AG04450 (cell line): ENCODE measurements around the gene EHMT2. TPM values are rescaled to one million over a fixed set of nuclear protein-coding genes. Genes with fewer than 3 reads are reported as not detected.
"Not testable (repeated sequence)": the region's sequence is repeated elsewhere in the genome, so short reads cannot be mapped to it uniquely, and the experiment has no call there.

Source experiments
- CTCF ChIA-PET: fragments of 300-600, 350-600 bp; formaldehyde crosslinking; extraction: SDS; loops from one replicate; lab custom pipeline; 2022; ENCODE audit warnings: antibody characterized with exemption, inconsistent platforms; lab: Charles Lee
- POLR2A ChIA-PET: fragments of 350-600 bp; formaldehyde crosslinking; extraction: SDS; loops from one replicate; lab custom pipeline; 2021; ENCODE audit warnings: antibody characterized with exemption, inconsistent platforms; lab: Yijun Ruan, JAX
- DNase-seq: peaks from one replicate; pipeline ENCODE4 v3.0.0-alpha.2; 2011; ENCODE audit warnings: low read depth, low spot score
- H3K27ac ChIP-seq: one replicate; pipeline ENCODE4 v1.5.1; 2012; ENCODE audit warnings: low read depth, low read length, control low read depth
- H3K27me3 ChIP-seq: one replicate; pipeline ENCODE4 v1.6.0; 2012; ENCODE audit warnings: low read length; ENCODE audit not compliant: control insufficient read depth, insufficient read depth
- H3K4me3 ChIP-seq: 2 replicates; pipeline ENCODE4 v1.5.1; 2011; ENCODE audit warnings: mild to moderate bottlenecking, low read depth, low read length, control low read depth
- H3K9me3 ChIP-seq: 2 replicates; pipeline ENCODE4 v1.5.1; 2012; ENCODE audit warnings: low read length; ENCODE audit not compliant: control insufficient read depth, insufficient read depth
- polyA plus RNA-seq: library from polyadenylated mRNA; depleted of rRNA; stranded (reverse); fragments of >200 nt; gene quantifications from 2 replicates; pipeline ENCODE4 v1.2.3, GENCODE V29; 2011
- TF ChIP-seq, protein P1 (sequence below): IDR thresholded peaks from 2 replicates; pipeline ENCODE4 v1.5.1; 2011; ENCODE audit warnings: low read depth, low read length, control low read depth, inconsistent platforms

Gene EHMT2
- polyA plus RNA-seq, 1 experiment, result 23.8 TPM

GRCh38 chr6:31908791-31909190 lies 11.3 kb upstream of the EHMT2 start:
- ChIA-PET POLR2A (interaction anchor here (0.6 to 1.1 kb wide), 3 partner anchors 63 to 1063 kb away, joined by 3 to 11 read pairs (median 4); partner anchors contain the start of gene DXO), CTCF (interaction anchor here (0.6 to 3.3 kb wide), 2 partner anchors 44 to 348 kb away, joined by 3 to 15 read pairs; no protein-coding TSS in a partner anchor)
- TF ChIP-seq, protein P1, sequence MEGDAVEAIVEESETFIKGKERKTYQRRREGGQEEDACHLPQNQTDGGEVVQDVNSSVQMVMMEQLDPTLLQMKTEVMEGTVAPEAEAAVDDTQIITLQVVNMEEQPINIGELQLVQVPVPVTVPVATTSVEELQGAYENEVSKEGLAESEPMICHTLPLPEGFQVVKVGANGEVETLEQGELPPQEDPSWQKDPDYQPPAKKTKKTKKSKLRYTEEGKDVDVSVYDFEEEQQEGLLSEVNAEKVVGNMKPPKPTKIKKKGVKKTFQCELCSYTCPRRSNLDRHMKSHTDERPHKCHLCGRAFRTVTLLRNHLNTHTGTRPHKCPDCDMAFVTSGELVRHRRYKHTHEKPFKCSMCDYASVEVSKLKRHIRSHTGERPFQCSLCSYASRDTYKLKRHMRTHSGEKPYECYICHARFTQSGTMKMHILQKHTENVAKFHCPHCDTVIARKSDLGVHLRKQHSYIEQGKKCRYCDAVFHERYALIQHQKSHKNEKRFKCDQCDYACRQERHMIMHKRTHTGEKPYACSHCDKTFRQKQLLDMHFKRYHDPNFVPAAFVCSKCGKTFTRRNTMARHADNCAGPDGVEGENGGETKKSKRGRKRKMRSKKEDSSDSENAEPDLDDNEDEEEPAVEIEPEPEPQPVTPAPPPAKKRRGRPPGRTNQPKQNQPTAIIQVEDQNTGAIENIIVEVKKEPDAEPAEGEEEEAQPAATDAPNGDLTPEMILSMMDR, result no peak
- no peaks in the 10 kb centered on the region for H3K27me3 ChIP-seq
- H3K4me3 ChIP-seq, result no peak overlapping the region
- DNase-seq, result peak; percentile 76
- H3K27ac ChIP-seq, result peak overlapping the region; percentile 65
- no peaks in the 10 kb centered on the region for H3K9me3 ChIP-seq

- peak overlapping the region; percentile 65 for H3K27ac ChIP-seq
- not testable (repeated sequence) for H3K9me3 ChIP-seq, H3K27me3 ChIP-seq, H3K4me3 ChIP-seq, DNase-seq
- ChIA-PET CTCF (interaction anchor here (3.3 kb wide), 1 partner anchor 44 kb away, joined by 15 read pairs; no protein-coding TSS in a partner anchor), POLR2A (interaction anchor here (1.1 to 1.2 kb wide), 2 partner anchors 63 to 1064 kb away, joined by 4 to 11 read pairs; partner anchors contain the start of gene DXO)
These were observed 10.8 kb upstream of the EHMT2 start for GRCh38 chr6:31908255-31908654.

- ChIA-PET POLR2A (interaction anchor here (0.6 to 1.2 kb wide), 6 partner anchors 38 to 1065 kb away, joined by 3 to 11 read pairs (median 4); partner anchors contain the start of genes CFB, DXO and NEU1), CTCF (interaction anchor here (0.6 to 3.3 kb wide), 2 partner anchors 45 to 347 kb away, joined by 3 to 15 read pairs; no protein-coding TSS in a partner anchor)
- no peaks in the 10 kb centered on the region for H3K27me3 ChIP-seq
- H3K27ac ChIP-seq, result peak overlapping the region; percentile 39
- peak; percentile 72 for DNase-seq
- H3K4me3 ChIP-seq, result no peak overlapping the region
- TF ChIP-seq, protein P1, result no peak
- H3K9me3 ChIP-seq, result no peaks in the 10 kb centered on the region
These were observed 9.8 kb upstream of the EHMT2 start for GRCh38 chr6:31907158-31907813.

GRCh38 chr6:31906727-31907126 lies 9.2 kb upstream of the EHMT2 start:
- ChIA-PET POLR2A (interaction anchor here (0.6 to 1.1 kb wide), 4 partner anchors 39 to 112 kb away, joined by 3 to 7 read pairs (median 3); partner anchors contain the start of genes CFB and NEU1), CTCF (interaction anchor here (0.6 to 5.1 kb wide), 3 partner anchors 45 to 347 kb away, joined by 3 to 29 read pairs (median 15); no protein-coding TSS in a partner anchor)
- H3K9me3 ChIP-seq, H3K27me3 ChIP-seq, DNase-seq, H3K4me3 ChIP-seq, H3K27ac ChIP-seq: not testable (repeated sequence)

DNA sequence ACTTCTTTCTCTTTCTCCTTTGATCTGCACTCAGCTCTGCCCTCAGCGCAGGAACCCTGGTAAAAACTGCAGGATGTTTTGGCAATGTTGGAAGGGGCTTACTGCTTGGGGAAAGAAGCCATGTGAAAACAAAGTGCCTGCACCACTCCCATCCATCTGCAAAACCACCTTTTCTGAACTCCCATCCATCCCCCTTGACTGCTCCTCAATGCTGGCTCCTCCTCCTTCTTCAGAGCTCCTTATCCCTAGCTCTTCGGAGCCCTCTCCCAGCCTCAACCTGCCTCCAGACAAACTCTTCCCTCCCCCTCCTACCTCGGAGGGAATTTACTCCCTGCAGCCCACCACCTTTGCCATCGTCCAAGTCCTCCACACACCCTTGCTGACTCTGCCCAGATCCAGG lies 8.6 kb upstream of the EHMT2 start:
- Histone ChIP-seq H3K27me3 (no peaks in the 10 kb centered on the region), H3K4me3 (no peak overlapping the region), H3K27ac (no peak overlapping the region), H3K9me3 (no peaks in the 10 kb centered on the region)
- no peak for DNase-seq
- ChIA-PET CTCF (interaction anchor here (5.1 kb wide), 1 partner anchor 46 kb away, joined by 29 read pairs; no protein-coding TSS in a partner anchor), POLR2A (no interaction called here)
- TF ChIP-seq, protein P1, result no peak

- Histone ChIP-seq H3K4me3 (no peak overlapping the region), H3K27me3 (no peaks in the 10 kb centered on the region), H3K27ac (no peak overlapping the region), H3K9me3 (no peaks in the 10 kb centered on the region; the same call in 1 of the 2 replicates)
- DNase-seq, result no peak
- TF ChIP-seq, protein P1, result no peak
- ChIA-PET POLR2A (no interaction called here), CTCF (interaction anchor here (5.1 kb wide), 1 partner anchor 47 kb away, joined by 29 read pairs; no protein-coding TSS in a partner anchor)
These were observed 7.5 kb upstream of the EHMT2 start for GRCh38 chr6:31905041-31905440.
